ENCODE results near the gene CLTB. TPM values are rescaled to one million over a fixed set of nuclear protein-coding genes. Genes with fewer than 3 reads are reported as not detected.

Gene CLTB
- total RNA-seq, 1 donor = 48.7 TPM

DNA sequence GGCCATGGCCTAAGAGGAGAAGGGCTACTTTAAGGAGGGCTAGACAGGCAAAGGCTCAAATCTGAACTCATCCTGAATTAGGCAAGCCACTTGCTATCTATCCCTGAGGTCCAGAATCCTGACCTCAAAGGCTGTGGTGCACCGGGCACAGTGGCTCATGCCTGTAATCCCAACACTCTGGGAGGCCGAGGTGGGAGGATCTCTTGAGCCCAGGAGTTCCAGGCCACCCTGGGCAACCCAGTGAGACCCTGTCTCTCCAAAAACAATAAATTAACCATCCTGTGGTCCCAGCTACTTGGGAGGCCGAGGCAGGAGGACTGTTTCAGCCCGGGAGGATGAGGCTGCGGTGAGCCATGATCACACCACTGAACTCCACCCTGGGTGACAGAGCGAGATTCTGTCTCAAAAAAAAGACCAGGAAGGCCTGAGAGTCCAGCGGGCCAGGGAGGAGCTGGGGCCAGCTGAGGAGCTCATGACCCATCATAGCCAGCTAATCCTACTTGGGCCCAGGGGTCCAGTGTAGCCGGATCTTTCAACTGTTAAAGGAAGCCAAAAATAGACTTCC is 31.9 kb downstream of the CLTB start:
- no peak for DNase-seq (ENCODE audit: low read depth in 2 of 3, low spot score in 2 of 3)

DNA sequence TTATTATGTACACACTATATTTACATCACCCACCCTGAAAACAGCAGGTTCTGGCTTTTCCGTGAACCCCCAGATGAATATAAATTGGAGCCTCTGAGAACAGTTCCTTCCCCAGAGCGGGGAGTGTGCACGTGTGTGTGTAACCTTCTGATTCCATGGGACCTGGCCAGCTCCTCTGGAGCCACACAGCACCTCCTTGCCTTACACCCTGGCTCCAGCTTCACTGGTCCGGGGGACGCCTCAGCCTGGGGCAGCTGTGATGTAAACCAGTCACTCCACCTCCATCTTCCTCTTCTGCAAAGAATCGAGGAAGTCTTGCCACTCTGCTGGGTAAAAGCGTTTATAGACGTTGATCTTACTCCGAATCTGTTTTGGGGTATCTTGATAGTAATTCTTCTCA is 32.4 kb downstream of the CLTB start:
- no peak for DNase-seq (ENCODE audit: low read depth in 2 of 3, low spot score in 2 of 3)

GRCh38 chr5:176383248-176383905 is 33.0 kb downstream of the CLTB start:
- DNase-seq (ENCODE audit: low read depth in 2 of 3, low spot score in 2 of 3) = no peak

DNA sequence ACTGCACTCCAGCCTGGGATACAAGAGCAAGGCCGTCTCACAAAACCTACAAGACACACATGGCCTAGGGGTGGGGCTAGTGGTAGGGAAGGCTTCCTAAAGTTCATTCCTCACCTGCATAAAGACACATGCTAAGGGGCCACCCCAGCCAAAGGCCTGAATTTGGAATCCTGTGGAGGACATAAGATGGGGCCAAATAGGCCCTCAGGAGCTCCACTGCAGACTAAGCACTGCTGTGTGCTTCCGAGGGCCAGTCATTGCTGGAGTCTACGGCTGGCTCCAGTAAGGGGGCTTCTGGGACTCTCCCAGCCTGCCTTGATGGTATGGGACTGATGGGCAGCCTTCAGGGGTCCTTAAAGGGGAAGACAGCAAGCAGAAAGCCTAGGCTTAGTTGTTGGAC is 33.6 kb downstream of the CLTB start:
- DNase-seq (ENCODE audit: low read depth in 2 of 3, low spot score in 2 of 3) = no peak

DNA sequence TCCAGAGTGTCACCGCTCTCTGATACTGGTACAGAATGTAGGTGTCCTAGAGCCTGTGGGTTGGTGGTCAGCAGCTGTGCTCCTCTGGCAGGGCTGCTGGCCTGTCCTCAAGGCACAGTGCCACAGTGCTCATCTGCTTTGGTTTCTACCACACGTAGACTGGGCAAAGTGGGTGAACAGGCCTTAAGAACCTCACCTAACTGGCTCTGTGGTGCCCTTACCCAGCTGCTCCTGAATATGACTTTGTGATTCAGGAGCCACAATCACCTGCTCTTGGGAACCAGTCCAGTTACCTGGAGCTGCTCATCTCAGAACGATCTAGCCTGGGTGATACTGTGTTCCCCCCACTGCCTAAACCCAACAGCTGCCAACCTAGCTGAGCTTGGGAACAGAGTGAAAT is 34.4 kb downstream of the CLTB start:
- no peak for DNase-seq (ENCODE audit: low read depth in 2 of 3, low spot score in 2 of 3)

- no peak for DNase-seq (ENCODE audit: low read depth in 2 of 3, low spot score in 2 of 3)
These were observed 34.9 kb downstream of the CLTB start for GRCh38 chr5:176381423-176381822.

GRCh38 chr5:176379881-176380280 is 36.5 kb downstream of the CLTB start:
- DNase-seq (ENCODE audit: low read depth in 2 of 3, low spot score in 2 of 3) = peak in 2 of 3 donors; percentile 18 to 57

DNA sequence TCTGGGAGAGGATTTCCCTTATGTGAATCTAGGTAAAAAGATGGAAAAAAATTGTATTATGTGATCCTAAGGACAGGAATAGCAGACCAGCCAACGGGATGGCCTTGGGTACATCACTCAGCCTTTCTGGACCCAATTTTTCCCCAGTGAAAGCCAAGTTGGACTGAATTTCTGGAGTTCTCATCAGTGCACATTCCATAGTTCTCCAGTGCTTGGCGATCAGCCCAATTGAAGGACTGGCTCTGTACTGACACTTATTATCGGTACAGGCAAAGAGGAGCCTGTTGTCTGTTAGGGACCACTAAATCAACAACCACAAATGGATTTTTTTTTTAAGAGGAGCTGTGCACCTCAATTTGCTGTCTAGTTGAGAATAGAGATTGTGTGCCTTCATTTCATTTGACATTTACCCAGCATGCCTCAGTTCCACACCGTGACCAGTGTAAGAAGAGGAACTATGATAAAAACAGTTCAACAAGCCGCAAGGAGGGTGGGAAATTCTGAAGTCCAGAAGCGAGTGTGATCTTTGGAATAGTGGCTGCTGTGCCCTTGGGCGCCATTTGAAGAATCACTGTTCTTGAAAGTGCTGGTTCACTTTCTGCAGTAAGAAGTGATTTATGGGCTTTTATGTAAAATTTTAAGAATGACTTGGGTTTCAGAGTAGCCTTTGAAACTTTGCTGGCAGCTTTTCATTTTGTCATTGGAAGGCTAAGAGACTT is 43.1 kb downstream of the CLTB start:
- peak in 2 of 3 donors; percentile 9 to 41 for DNase-seq (ENCODE audit: low read depth in 2 of 3, low spot score in 2 of 3)

DNA sequence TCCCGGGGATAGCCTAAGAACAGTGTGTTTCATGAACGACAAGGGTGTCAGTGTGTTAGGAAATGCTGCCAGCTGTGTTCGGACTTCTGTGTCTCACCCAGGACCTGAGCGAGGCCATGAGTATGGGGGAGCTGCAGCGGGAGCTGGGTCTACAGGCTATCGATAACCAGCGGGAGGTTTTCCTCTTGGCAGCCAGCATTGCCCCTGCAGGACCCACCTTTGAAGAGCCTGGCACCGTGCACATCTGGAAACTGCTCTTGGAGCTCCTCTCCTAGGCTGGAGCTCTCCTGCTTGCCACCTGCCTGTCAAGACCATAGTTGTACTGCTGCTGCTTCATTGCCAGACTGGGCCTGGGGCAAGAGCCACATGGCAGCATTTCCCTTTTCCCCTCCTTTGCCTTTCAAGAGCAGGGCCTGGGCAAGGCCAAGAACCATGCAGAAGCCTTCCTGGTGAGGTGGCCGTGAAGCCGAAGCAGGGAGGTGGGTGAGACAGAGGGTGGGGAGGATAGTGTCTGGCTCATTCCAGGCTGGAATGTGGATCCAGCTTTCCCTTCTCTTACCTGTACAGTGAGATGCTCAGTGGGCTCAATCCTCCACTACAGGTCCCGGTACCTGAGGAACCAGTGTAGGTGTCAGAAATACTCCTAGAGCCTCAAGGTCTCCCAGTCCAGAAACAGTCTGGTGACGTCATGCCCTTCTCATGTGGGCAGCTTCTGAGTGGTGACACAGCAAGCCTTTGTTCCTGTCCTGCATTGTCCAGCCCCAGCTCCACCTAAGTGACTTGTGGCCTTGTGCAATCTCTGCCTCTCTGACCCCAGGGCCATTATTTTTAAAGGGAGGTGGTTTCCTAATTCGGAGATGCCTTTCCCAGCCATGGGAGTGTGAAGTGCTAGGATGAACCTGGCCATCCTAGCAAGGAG is 44.5 kb downstream of the CLTB start:
- no peak for DNase-seq (ENCODE audit: low read depth in 2 of 3, low spot score in 2 of 3)

GRCh38 chr5:176369934-176370711 is 46.2 kb downstream of the CLTB start:
- no peak for DNase-seq (ENCODE audit: low read depth in 2 of 3, low spot score in 2 of 3)

DNA sequence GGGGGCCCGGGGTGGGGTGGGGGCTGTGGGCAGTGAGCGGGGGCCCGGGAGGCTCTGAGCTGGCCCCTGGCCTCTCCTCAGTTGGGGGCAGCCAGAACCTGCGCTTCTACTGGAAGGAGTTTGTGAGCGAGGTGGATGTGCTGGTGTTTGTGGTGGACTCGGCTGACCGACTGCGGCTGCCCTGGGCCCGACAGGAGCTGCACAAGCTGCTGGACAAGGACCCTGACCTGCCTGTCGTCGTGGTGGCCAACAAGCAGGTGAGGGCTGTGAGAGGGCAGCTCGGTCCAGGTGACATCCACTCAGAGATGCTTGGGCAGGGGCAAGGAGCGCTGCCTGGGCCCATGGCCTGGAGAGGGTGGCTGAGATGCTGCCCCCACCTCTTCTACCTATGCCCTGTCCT is 47.6 kb downstream of the CLTB start:
- no peak for DNase-seq (ENCODE audit: low read depth in 2 of 3, low spot score in 2 of 3)

DNA sequence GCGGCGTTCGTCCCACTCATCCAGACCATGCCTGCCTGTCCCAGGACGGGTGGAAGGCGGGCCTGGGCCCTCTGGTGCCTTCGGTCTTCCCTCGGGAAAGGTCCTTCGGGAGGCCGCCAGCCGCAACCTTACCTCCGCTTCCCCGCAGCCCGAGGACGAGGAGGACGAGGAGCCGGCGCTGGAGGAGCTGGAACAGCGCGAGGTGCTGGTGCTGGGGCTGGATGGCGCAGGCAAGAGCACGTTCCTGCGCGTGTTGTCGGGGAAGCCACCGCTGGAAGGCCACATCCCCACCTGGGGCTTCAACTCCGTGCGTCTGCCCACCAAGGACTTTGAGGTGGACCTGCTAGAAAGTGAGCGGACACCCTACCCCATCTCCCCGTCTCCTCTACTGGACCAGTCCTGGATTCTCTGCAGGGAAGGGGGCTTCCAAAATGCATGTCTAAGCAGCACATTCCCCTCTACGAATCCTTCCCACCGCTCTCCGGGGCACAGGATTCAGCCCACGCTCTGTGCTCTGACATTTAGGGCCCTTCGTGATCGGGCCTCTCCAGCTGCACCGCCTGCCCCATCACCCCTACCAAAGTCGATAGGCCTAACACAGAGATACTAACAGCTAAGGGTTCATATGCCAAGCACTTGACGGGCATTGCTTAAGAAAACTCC is 50.0 kb downstream of the CLTB start:
- DNase-seq (ENCODE audit: low read depth in 2 of 3, low spot score in 2 of 3) = no peak

DNA sequence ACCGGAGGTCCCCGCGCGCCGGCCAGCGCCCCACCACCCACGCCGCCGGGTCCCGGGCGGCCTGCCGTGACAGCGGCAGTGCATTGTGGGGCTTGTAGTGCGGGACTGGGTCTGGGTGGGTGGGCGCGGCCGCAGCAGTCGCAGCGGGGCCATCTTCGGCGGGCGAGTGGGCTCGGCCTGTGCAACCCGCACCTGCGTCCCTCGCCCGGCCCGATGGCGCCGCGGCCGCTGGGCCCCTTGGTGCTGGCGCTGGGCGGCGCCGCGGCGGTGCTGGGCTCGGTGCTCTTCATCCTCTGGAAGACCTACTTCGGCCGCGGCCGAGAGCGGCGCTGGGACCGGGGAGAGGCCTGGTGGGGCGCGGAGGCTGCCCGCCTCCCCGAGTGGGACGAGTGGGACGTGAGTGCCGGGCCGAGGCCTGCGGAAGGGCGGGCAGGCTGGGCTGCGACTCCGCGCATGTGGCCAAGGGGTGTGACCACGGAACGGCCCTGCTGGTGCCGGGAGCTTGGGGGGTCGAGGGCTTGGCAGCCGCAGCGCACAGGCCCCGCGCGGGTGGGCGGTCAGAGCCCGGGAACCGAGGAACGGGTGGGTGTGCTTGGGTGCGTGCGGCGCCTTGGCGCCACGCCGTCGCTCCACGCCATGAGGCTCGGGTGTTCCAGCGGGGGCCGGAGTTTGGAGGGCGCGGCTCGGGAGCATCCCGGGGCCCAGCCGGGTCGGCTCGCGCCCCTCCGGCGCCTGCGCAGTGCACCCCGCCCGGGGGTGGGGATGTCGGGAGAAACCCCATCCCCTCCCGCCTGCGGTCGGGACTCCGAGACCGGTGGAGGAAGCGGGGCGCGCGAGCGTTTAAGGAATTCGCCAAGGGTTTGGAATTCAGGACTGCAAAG is 50.7 kb downstream of the CLTB start, which contains the start of gene ARL10:
TSS of gene ARL10 (plus strand) at position 137 of the 881 bp plus-strand sequence. CDS start at position 214, 77 bp downstream.
- peak in 2 of 3 donors; percentile 21 to 31 for DNase-seq (ENCODE audit: low read depth in 2 of 3, low spot score in 2 of 3)

DNA sequence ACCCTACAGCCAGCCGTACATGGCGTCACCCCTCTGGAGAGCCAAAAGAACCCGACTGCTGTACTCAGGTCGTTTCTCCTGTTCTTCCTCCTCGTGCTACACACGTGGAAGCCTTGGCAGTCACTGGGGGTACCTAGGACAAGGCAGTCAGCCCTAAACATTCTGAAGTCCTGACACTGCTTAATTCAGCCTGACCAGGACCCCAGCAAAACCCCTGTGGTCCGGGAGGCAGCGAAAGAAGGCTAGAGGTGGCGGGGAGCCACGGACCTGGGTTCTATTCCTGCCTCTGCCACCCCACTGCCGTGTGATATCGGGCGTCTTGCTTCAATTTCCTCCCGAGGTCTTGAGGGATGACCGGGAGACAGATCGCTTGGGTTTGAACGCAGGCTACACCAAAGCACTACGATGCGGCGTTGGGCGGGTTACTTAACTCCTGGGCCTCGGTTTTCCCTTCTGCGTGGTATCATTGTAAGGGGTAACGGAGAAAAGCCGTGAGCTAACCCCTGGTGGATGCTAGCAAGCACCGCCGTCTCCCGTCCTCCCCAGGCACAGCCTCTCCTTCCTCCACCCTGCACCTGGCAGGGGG is 51.5 kb downstream of the CLTB start:
- DNase-seq (ENCODE audit: low read depth in 2 of 3, low spot score in 2 of 3) = no peak

DNA sequence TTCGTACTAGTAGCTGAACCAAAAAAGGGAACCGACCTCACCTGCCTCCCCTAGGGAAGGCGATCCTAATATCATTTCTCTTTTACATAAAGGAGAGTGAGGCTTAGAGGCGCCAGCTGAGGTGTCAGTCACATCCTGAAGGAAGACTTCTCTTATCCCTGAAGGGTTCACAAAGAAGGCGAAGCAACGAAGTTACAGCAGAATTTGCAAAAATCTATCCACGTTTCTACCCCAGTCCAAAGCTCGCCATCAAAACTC is 54.2 kb downstream of the CLTB start:
- no peak for DNase-seq (ENCODE audit: low read depth in 2 of 3, low spot score in 2 of 3)

- peak; percentile 84 to 95 (median 95) for DNase-seq (ENCODE audit: low read depth in 2 of 3, low spot score in 2 of 3)
These were observed 54.7 kb downstream of the CLTB start, which contains the start of gene KIAA1191 for GRCh38 chr5:176361437-176362232. Gene KIAA1191, minus strand, starts transcription at chr5:176361764. Its CDS starts 2,256 bp downstream, at chr5:176359508.

- peak in 1 of 3 donors; percentile 11 for DNase-seq (ENCODE audit: low read depth in 2 of 3, low spot score in 2 of 3)
These were observed 55.4 kb downstream of the CLTB start for GRCh38 chr5:176360894-176361436.

Data from hematopoietic multipotent progenitor cell (in vitro differentiated cells).